ENCODE results near the gene UPF2.

DNA sequence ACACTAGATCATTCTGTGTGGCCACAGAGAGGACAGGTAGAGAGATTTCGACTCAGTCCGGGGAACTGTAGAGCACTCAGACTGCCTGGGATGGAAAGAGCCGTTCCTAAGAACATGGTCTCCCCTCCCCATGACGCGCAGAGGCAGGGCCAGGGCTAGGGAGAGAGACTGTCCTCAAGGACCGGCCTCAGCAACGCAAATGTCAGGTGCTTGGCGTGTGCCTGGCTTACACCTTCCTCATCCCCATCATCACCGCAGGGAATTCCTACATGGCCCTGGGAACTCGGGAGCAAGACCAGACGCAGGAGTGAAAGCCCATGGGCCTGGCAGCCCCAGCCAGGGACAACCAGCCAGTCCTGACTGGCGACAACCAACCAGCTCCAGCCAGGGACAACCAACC is 163.8 kb downstream of the UPF2 start:
- TF ChIP-seq CTCF (IDR thresholded peaks at IDR 0.05) (no peak), POLR2A (IDR thresholded peaks at IDR 0.05) (no peak)
